ENCODE data around the gene IL27RA.

DNA sequence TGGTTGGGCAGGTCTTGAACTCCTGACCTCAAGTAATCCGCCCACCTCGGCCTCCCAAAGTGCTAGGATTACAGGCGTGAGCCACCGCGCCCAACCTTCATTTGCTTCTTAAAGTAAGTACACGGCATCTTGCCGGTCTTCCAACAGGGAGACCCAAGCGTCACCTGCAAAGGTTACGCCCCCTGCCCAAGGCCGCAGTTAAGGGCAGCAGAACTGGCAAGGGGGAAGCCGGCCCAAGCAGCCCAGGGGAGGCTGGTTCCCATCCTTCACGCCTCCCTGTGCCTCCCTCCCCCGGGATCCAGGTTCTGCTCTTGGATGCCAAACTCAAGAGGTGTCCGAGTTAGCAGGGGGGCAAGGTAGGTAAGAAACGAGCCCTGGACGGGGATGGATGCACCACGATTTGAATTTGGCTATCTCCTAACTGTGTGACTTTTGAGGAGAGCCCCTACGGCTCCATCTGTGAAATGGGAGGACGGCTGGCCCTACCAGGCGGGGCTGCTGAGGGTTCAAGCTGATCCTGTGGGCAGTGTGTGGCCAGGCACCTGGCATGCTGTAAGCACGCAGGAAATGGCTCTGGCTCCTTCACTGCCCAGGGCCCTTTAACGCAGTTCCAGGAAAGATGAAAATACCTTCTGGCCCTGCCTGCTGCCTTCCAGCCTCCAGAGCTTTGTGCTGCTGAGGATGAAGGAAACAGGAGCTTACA, 34.5 kb upstream of the IL27RA start:
- TF ChIP-seq, protein P1, sequence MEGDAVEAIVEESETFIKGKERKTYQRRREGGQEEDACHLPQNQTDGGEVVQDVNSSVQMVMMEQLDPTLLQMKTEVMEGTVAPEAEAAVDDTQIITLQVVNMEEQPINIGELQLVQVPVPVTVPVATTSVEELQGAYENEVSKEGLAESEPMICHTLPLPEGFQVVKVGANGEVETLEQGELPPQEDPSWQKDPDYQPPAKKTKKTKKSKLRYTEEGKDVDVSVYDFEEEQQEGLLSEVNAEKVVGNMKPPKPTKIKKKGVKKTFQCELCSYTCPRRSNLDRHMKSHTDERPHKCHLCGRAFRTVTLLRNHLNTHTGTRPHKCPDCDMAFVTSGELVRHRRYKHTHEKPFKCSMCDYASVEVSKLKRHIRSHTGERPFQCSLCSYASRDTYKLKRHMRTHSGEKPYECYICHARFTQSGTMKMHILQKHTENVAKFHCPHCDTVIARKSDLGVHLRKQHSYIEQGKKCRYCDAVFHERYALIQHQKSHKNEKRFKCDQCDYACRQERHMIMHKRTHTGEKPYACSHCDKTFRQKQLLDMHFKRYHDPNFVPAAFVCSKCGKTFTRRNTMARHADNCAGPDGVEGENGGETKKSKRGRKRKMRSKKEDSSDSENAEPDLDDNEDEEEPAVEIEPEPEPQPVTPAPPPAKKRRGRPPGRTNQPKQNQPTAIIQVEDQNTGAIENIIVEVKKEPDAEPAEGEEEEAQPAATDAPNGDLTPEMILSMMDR (IDR thresholded peaks at IDR 0.05) = no peak
- TF ChIP-seq POLR2A (IDR thresholded peaks at IDR 0.05) = no peak
